GM21723 (cell line): ENCODE measurements around the gene LLGL1.

ENCODE experiments used
- ATAC-seq: cut with Tn5 transposase; IDR thresholded peaks from one replicate; pipeline ENCODE4 v1.9.1; 2021; ENCODE audit warnings: mild to moderate bottlenecking, moderate library complexity; ENCODE audit not compliant: unreplicated experiment

Gene LLGL1

DNA sequence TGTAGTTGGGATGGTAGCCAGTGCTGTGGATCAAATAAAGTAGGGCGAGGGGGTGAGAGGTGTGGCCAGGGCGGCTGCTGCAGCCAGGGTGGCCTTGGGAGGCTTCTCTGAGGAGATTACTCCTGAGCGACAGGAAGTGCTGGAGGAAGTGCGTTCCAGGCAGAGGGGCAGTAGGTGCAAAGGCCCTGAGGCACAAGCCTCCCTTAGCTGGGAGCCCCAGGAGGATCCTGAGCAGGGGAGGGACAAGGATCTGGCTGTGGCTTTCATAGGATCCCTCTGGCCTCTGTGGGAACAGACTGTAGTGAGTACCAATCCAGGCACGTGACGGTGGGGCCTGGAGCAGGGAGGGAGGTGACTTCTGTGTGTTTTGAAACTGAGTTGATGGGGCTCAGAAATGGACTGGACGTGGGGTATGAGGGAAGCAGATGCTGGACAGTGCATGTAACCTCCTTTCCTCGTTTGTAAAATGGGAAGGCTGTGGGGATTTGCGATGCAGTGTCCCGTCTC, 2.8 kb downstream of the LLGL1 start:
- ATAC-seq = no peak

DNA sequence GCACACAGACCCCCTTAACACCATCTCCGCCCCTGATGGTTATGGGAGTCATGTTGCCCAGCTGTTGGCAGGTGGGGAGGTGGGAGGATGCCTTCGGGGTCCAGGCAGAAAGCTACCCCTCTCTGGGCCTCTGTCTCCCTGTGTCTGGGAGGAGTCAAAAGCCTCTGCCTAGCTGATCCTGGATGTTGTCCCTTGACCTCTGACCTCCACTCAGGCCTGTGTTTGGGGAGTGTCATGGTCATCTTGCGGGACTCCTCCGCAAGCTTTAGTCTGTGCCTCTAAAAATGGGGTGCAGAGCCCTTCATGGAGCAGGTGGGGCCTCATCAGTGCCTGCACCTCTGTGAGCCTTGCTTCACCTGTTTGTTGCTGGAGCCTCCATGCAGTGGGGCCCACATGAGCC, 3.8 kb downstream of the LLGL1 start:
- ATAC-seq = no peak

DNA sequence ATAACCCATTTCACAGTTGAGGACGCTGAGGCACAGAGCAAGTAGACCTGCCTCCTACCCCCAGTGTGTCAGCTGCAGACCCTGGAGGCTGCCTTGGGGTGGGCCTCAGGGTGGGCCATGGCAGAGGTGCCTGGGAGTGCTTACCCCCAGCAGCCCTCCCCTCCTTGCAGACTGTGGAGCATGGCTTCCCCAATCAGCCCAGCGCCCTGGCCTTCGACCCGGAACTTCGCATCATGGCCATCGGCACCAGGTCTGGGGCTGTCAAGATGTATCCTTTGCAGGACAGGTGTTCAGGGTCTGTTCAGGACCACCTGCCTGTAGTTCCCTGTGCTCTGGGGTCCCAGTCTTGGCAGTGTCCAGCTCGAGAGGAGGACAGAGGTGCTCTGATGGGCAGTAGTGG, 4.3 kb downstream of the LLGL1 start:
- no peak for ATAC-seq

DNA sequence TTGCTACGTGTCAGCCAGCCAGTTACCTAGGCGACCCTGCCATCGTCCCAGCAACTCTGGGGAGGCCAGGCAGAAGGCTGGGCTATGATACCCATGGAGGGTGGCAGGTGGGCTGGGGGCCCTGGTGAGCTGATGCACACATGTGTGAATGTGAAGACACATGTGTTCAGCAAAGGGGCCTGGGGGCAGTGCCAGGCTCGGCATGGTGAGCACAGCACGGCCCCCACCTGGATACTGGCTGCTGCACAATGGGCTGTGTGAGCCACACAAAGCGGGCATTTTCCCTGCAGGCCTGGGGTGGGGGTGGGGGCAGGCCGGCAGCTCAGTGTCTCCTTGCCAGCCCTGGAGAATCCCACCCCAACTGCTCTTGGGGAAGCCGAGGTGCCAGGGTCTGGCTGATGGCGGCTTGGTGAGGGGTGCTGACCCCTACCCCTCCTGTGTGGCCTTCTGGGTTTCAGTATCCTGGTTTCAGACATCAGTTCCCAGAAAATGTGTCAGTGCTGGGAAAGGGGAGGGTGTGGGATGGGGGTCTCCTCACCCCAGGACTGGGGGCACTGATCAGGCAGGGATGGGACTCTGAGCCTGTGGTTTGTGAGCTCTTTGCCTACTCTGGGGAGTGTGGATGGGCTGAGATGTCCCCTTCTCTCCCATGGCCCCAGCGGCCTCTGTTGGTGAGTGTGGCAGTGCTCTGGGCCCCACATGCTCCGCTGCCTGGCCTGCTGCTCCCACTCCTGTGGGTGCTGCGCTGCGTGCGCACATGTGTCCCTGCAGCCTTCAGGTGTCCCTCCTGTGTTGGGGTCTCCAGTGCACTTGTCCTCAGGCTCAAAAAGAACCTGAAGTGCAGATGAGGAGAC, 5.1 kb downstream of the LLGL1 start:
- ATAC-seq = no peak

DNA sequence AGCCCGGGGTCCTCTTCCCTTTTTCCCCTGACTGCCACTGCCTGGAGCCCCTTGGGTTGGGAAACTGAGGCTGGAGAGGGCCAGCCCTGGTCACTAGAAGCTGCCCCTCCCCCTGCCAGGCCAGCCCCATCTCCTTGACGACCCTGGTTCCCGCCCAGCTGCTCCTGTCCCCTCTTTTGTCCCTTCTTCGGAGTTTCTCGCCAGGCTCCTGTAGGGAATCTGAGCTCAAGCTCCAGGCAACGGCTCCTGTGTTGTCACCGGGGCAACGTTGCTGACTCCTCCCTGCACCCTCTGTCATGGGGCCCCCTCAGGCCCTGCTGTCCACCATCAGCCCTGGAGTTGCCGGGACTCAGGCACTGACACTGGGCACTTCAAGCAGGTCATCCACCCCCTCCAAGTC, 5.7 kb downstream of the LLGL1 start:
- no peak for ATAC-seq

DNA sequence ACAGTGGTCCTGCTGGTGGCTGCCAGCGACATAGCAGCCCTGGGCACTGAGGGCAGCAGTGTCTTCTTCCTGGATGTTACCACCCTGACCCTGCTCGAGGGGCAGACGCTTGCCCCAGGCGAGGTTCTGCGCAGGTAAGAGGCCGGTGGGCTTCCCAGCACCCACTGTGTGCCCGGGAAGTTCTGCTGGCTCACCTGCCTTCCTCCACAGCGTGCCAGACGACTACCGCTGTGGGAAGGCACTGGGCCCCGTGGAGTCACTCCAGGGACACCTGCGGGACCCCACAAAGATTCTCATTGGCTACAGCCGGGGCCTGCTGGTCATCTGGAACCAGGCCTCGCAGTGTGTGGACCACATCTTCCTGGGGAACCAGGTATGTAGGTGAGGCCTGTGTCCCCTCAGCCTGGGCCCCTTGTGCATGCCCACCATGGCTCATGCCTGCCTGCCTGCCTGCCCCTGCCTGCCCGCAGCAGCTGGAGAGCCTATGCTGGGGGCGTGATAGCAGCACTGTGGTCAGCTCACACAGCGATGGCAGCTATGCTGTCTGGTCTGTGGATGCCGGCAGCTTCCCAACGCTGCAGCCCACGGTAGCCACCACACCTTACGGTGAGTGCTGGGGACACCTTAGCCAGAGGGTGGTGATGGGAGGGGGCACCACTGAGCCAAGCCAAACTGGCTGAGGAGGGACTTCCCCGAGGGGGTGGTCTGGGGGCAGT, 8.5 kb downstream of the LLGL1 start:
- ATAC-seq = no peak

DNA sequence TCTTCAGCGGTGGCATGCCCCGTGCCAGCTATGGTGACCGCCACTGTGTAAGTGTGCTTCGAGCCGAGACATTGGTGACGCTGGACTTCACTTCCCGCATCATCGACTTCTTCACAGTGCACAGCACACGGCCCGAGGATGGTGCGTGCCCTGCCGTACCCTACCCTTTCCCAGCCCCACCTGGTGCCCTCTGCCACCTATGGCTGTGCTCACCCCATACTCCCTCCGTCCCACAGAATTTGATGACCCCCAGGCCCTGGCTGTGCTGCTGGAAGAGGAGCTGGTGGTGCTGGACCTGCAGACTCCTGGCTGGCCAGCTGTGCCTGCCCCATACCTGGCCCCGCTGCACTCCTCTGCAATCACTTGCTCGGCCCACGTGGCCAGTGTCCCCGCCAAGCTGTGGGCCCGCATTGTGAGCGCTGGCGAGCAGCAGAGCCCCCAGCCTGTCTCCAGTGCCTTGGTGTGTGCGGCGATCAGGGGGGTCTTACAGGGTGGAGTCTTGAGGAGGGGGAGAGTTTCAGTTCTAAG, 9.5 kb downstream of the LLGL1 start:
- ATAC-seq = no peak

DNA sequence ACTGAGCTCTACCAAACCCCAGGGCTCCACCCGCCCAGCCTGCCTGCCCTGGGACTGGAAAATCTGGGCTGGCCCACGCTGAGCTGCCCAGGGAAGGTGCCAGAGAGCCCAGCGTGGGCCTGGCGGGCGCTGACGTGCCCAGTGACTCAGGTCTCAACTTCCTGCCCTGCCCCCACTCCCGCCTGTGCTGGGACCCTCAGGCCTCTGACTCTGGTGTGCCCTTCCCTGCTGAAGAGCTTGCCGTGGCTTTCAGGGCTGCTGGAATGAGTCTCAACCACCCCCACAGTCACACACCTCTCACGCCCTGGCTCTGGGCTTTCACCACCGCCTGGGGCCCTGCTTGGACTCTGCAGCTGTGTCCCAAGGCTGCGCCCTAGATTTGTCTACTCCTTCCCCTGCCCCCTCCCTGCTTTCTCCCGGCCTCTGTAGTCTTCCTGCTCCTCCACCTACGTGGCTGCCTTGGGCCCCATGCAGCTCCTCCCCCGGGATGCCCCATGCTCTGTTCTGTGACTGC, 10.4 kb downstream of the LLGL1 start:
- no peak for ATAC-seq

DNA sequence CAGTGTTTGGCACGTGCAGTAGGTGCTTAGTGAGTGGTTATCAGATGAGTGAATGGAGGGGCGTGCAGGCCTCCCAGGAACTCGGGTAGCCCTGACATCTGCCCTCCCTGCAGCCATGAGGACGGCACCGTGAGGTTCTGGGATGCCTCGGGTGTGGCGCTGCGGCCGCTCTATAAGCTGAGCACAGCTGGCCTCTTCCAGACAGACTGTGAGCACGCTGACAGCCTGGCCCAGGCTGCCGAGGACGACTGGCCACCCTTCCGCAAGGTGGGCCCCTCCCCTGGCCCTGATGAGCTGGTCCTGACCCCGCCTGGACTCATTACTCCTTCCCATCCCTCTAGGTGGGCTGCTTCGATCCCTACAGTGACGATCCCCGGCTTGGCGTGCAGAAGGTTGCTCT, 11.1 kb downstream of the LLGL1 start:
- no peak for ATAC-seq

DNA sequence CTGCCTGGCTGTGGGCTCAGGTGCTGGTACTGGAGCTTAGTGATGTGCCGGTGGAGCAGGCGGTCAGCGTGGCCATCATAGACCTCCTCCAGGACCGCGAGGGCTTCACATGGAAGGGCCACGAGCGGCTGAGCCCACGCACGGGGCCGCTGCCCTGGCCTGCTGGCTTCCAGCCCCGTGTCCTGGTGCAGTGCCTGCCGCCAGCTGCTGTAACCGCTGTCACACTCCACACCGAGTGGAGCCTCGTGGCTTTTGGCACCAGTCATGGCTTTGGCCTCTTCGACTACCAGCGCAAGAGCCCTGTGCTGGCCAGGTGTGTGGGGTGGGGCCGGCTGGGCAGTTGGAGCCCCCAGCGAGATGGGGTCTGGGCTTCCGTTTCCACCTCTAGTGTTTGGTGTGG, 12.0 kb downstream of the LLGL1 start:
- ATAC-seq = no peak

DNA sequence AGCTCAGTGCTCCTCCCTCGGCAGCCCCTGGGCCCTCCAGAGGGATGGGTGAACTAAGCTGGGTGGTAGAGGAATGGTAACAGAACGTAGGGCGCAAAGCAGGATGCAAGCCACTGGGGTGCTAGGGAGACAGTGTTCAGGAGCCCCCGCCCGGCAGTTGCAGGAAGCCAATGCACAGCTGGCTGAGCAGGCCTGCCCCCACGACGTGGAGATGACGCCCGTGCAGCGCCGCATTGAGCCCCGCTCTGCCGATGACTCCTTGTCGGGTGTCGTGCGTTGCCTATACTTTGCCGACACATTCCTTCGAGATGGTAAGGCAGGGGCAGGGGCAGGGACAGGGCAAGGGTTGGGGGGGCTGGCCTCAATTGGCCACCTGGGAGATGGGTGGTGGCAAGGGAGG, 12.9 kb downstream of the LLGL1 start:
- ATAC-seq = no peak

DNA sequence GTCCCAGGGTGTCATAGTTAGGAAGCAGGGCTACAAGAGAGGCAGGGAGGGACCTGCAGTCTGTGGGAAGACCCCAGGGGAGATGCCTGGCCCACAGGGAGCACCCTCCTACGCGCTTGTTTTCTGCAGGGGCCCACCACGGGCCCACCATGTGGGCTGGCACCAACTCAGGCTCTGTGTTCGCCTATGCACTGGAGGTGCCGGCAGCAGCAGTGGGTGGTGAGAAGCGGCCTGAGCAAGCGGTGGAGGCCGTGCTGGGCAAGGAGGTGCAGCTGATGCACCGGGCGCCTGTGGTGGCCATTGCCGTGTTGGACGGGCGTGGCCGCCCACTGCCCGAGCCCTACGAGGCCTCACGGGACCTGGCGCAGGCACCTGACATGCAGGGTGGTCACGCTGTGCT, 15.0 kb downstream of the LLGL1 start:
- no peak for ATAC-seq

DNA sequence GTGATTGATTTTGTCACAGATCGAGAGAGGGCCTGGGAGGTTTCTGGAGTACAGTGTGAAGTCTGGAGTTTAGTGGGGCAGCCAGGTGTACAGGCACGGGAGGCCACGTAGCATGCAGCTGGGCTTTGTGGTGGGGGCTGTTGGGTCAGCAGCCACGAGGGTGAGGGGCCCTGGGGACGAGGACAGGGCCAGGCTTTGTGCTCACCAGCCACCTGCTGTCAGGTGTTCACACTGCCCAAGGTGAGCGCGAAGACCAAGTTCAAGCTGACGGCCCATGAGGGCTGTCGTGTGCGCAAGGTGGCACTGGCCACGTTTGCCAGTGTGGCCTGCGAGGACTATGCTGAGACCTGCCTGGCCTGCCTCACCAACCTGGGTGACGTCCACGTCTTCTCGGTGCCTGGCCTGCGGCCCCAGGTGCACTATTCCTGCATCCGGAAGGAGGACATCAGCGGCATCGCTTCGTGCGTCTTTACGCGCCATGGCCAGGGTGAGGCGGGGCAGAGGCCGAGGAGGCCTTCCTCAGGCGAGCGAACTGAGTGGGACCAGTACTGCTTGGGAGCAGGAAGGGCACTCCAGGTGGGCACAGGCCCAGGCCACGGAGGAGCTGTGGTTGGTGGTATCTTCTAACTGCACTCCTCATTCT, 15.9 kb downstream of the LLGL1 start:
- no peak for ATAC-seq

DNA sequence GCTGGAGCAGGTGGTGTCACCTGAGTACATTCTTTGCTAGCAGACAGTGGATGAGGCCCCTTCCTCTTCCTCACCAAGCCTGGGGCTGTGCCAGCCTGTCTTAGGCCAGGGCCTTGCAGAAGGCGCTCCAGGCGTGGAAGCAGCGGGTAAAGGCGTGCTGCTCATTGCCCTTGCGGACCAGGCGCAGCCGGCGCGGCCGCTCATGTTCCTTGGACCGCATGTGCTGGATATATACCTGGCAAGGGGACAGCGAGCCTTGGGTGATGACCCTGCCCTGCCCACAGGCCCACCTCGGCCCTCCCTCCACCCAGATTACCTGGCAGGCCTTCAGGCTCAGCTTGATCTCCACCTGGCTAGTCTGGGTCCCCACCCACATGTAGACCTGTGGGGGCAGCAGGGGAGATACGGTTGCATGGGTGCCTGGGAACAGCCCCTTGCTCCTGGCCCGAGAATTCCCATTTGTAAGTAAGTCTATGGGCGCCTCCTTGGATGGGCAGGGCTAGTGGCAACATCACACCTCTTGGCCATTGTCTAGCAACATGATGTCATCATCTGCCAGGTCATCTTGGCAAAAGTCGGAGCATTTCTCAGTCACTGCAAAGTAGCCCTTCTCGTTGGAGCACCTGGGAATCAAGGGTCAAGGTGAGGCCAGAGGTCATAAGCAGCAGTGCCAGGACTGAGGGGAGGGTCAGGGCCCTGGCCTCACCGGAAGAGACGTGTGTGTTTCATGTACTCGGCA, 19.8 kb downstream of the LLGL1 start:
- no peak for ATAC-seq

DNA sequence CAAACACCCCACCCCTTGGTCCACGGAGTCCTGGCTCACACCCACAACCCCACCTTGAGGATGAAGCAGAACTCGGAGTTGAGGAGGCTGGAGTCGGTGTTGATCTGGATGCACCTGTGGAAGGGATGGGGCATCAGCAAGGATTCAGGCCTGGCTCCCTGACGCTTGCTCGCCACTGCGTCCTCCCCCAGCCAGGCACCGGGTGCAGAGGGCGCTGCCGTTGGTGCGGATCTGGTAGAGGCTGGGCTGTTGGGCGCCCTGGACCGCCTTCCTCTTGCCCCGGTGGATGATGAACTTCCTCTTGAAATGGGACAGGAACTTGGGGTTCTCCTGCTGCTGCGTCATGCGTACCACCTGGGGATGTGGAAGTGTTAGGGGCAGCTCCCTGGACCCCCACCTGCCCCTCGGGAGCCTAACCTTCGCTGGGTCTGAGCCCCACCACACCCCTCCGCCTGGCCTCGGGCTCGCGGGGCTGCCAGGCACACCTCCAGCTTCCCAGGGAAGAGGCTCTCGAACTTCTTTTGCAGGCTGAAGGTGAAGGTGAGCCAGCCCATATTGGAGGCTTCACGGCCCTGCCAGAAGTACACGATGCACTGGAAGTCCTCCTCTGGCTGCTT, 20.8 kb downstream of the LLGL1 start:
- no peak for ATAC-seq

DNA sequence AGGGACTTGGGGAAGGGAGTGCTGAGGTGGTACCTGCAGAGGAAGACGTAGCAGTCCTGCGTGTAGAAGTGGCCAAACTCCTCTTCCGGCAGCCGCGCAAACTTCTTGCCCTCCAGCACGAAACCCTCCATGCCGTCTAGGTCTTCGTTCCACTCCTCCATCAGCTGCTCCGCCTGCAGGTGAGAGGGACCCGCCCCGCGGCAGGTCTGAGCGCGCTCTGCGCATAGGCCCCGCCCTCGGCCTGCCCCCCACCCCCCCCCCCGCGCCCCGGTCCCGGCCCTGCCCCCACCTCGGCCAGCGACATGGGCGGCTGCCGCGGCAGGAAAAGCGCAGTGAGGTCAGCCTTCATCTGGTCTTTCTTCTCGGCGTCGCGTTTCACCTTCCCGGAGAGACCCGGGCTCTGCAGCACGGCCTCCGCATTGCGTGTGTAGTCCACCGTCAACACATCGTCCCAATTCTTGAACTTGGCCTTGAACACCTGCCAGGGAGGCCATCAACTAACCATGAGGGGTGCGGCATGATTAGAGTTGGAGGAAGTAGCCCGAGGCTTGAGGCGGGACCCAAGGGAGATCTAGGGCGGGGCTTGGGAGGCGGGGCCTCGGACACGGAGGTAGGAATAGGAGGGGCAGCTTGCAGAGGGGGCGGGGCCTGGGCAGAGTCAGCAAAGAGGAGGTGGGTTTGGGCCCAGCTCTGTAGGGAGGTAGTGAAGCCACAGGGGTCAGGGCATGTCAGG, 21.6 kb downstream of the LLGL1 start:
- no peak for ATAC-seq

DNA sequence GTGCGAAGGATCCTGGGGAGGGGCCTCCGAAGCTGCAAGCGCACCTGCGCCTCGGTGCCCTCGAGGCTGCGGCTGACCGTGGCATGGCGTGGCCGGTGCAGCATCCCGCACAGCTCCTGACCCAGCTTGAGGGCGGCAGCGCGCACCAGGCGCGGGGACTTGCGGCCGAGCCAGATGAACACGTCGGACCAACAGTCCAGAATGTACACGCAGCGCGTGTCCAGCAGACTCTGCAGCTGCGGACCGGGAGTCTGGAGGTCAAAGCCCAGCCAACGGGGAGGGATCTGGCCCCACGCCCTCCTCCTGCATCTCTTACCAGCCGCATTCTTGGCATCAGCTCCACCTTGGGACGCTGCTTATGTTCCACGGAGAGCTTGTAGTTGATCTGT, 22.2 kb downstream of the LLGL1 start:
- no peak for ATAC-seq

DNA sequence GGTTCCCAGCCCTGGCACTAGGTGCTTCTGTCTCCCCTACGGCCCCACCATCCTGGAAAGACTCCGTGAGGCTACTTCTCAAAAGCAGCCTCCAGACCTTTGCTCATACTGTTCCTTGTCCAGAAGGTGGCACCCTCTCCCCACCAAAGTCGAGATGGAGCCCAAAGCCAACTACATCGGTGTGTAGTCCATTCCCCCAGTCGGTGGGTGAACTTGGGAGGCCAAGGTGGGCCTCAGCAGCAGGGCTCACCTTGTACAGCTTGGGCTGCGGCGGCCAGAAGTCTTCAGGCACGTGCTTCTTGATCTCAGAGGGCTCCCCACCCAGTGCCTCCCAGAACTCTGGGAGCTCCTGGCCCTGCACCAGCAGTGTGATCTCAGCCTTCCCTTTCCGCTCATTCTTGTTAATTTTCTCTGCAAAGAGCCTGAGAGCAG, 22.9 kb downstream of the LLGL1 start:
- no peak for ATAC-seq

DNA sequence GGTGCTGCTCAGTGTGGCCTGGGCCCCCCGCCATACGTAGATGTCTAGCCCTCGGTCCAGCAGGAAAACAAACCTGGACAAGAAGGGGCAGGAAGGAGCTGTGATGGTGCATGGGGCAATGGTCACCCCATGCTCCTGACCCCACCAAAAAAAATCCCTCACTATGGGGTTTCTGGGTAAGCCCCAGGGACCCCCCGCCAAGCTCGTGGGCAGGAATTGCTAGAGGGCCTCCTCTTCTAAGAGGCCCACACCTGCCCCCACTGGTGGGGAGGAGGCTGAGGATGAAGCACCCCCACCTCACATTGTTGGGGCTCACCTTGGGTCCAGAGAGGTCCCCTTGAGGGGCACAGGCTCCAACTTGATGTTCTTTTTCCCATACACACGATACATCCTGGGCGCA, 23.4 kb downstream of the LLGL1 start:
- no peak for ATAC-seq

DNA sequence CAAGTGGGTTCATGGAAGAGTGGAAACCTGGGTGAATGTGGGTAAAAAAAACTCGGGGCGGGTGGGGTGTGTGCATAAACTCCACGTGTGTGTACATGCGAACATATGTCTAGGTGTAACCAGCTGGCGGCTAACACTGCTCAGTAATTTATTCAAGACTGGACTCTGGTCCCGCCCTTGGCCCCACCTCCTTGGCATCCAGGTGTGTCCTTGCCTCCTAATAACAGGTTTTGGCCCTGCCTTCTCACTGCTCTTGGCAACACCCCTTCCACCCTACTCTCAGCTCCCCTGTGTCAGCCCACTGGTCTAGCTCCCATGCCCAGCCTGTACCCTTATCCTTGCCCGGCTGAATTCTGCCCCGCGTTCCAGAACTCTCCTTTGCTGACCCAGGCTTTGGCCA, 24.8 kb downstream of the LLGL1 start:
- no peak for ATAC-seq
